ENCODE measurements around the gene PSG1. TPM values are rescaled to one million over a fixed set of nuclear protein-coding genes. Genes with fewer than 3 reads are reported as not detected.
"Not testable (repeated sequence)": the region's sequence is repeated elsewhere in the genome, so short reads cannot be mapped to it uniquely, and the experiment has no call there.

PSG1 gene
- total and polyA plus RNA-seq, 2 of the 13 experiments (the other 11 are each of a cell fraction or from before 2014, with no cell fraction given): not detected

DNA sequence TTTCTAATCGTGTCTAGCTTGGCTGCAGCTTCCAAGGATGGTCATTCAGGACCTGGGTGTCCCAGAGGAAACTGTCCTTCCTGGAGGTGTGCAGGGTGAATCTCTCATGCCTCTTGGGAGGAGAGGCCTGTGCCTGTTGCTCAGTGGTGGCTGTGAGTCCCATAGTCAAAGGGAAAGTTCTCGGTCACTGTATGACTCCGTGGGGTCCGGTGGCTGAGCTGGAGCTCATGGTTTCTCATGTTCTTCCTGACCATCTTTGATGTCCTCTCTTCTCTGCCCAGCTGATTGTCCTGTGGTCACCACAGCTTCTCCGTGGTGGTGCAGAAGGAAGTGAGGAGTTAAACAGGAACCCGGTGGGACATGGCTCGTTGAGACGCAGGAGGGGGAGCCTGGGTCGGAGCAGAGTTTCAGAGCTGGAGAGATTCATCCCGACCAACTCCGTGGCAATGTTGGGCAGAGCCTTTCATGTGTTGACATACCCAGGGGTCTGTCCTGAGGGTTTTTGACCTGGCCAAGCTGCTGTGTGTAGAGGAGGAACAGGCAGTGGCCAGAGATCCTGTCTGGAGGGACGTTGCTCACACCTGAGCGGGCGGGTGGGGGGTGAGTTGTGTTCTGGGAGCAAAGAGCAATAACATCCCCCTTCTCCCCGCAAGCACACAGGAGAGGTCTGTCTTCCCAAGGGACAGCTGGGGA lies 39.0 kb upstream of the PSG1 start:
- H3K27me3 ChIP-seq (ENCODE audit: control insufficient read depth in 1 of 2, insufficient read depth in 2 of 2, low read length in 2 of 2); H3K4me2 ChIP-seq (ENCODE audit: low read depth, low read length); H3K9ac ChIP-seq (ENCODE audit: insufficient read depth, low read depth, low read length); FAIRE-seq; DNase-seq (ENCODE audit: low spot score); in situ Hi-C loops (cut with HindIII; ENCODE audit: extremely low pct_ligation_motif_present, low pct_unique_long_range_greater_than_20kb); H4K20me1 ChIP-seq (ENCODE audit: insufficient read depth, low read length); ATAC-seq; H2AFZ ChIP-seq (ENCODE audit: low read length); intact Hi-C loops (cut with micrococcal nuclease; ENCODE audit: unreplicated experiment); H3K9me3 ChIP-seq (ENCODE audit: low read length); H3K4me3 ChIP-seq (replicated peaks in 1 of 3; ENCODE audit: insufficient read depth in 1 of 3, low read depth in 2 of 3, low read length in 3 of 3); H3K27ac ChIP-seq (ENCODE audit: extremely low read length, insufficient read depth, low read length); H3K4me1 ChIP-seq (ENCODE audit: insufficient read depth, low read length); POLR2A ChIA-PET; BruUV-seq (replicated peaks); CTCF ChIA-PET (ENCODE audit: low intra/inter-chr PET ratio, low total read pairs); H3K36me3 ChIP-seq (replicated peaks in 1 of 2; ENCODE audit: control insufficient read depth in 1 of 2, insufficient read depth in 2 of 2, low read length in 2 of 2); H3K79me2 ChIP-seq (ENCODE audit: insufficient read depth, low read length): not testable (repeated sequence)
- WGBS (ENCODE audit: low lambda C conversion rate): 0% methylated on average over 4 of the region's 15 CpGs

DNA sequence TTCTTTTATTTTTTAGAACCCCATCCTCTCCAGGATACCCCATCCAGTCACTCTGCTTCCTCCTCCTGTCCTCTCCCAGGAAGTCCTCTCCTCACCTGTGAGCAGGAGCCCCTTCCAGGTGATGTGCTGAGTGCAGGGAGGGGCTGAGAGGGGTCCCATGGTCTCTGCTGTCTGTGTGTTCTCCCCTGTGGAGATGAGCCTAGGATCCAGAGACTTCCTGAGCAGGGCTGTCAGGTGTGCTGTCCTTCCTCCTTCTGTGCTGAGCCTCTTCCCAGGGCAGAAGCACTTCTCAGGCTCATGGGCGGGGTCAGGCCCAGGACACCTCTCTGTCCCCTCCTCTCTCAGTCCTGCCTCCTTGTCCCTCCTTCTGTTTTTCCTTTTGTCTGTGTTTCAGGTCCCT lies 38.1 kb upstream of the PSG1 start, which contains the start of gene PSG6:
Gene PSG6, minus strand, starts transcription at position 261 of the 400 bp plus-strand sequence. Its CDS starts 102 bp downstream, at position 159.
- DNase-seq (ENCODE audit: low spot score); H3K36me3 ChIP-seq (replicated peaks in 1 of 2; ENCODE audit: control insufficient read depth in 1 of 2, insufficient read depth in 2 of 2, low read length in 2 of 2); FAIRE-seq; ATAC-seq; H3K79me2 ChIP-seq (ENCODE audit: insufficient read depth, low read length); H3K4me2 ChIP-seq (ENCODE audit: low read depth, low read length); H3K9ac ChIP-seq (ENCODE audit: insufficient read depth, low read depth, low read length); POLR2A ChIA-PET; CTCF ChIA-PET (ENCODE audit: low intra/inter-chr PET ratio, low total read pairs); H3K27ac ChIP-seq (ENCODE audit: extremely low read length, insufficient read depth, low read length); H4K20me1 ChIP-seq (ENCODE audit: insufficient read depth, low read length); intact Hi-C loops (cut with micrococcal nuclease; ENCODE audit: unreplicated experiment); H3K9me3 ChIP-seq (ENCODE audit: low read length); BruUV-seq (replicated peaks); H2AFZ ChIP-seq (ENCODE audit: low read length); H3K4me1 ChIP-seq (ENCODE audit: insufficient read depth, low read length); in situ Hi-C loops (cut with HindIII; ENCODE audit: extremely low pct_ligation_motif_present, low pct_unique_long_range_greater_than_20kb); H3K4me3 ChIP-seq (replicated peaks in 1 of 3; ENCODE audit: insufficient read depth in 1 of 3, low read depth in 2 of 3, low read length in 3 of 3); H3K27me3 ChIP-seq (ENCODE audit: control insufficient read depth in 1 of 2, insufficient read depth in 2 of 2, low read length in 2 of 2): not testable (repeated sequence)
- 0% methylated on average over 1 of the region's 1 CpG for WGBS (ENCODE audit: low lambda C conversion rate)

- 0% methylated on average over 1 of the region's 1 CpG for WGBS (ENCODE audit: low lambda C conversion rate)
Measured at GRCh38 chr19:42916931-42917330, 37.4 kb upstream of the PSG1 start.

DNA sequence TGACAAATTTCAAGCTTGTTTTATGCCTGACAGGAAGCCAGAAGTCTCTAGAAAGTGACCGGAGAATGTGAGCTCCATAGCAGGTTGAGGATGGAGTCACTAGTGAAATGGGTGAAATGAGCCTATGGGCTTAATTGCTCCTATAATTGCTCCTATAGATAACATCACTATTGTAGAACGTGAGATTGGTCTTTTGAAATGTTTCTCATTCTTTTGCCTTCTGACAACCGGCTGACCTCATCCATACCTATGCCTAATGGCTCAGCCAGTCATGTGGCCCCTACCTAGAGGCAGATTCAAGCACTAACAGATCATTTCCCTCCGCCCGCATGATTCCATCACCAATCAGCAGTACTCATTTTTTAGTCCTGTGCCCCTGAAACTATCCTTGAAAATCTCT lies 34.0 kb upstream of the PSG1 start:
- ATAC-seq; BruUV-seq (replicated peaks); H3K36me3 ChIP-seq (replicated peaks in 1 of 2; ENCODE audit: control insufficient read depth in 1 of 2, insufficient read depth in 2 of 2, low read length in 2 of 2); H2AFZ ChIP-seq (ENCODE audit: low read length); H3K79me2 ChIP-seq (ENCODE audit: insufficient read depth, low read length); in situ Hi-C loops (cut with HindIII; ENCODE audit: extremely low pct_ligation_motif_present, low pct_unique_long_range_greater_than_20kb); intact Hi-C loops (cut with micrococcal nuclease; ENCODE audit: unreplicated experiment); H3K4me1 ChIP-seq (ENCODE audit: insufficient read depth, low read length); H3K9ac ChIP-seq (ENCODE audit: insufficient read depth, low read depth, low read length); FAIRE-seq; H3K4me2 ChIP-seq (ENCODE audit: low read depth, low read length); H3K27me3 ChIP-seq (ENCODE audit: control insufficient read depth in 1 of 2, insufficient read depth in 2 of 2, low read length in 2 of 2); CTCF ChIA-PET (ENCODE audit: low intra/inter-chr PET ratio, low total read pairs); H4K20me1 ChIP-seq (ENCODE audit: insufficient read depth, low read length); POLR2A ChIA-PET; DNase-seq (ENCODE audit: low spot score); H3K27ac ChIP-seq (ENCODE audit: extremely low read length, insufficient read depth, low read length); H3K9me3 ChIP-seq (ENCODE audit: low read length); H3K4me3 ChIP-seq (replicated peaks in 1 of 3; ENCODE audit: insufficient read depth in 1 of 3, low read depth in 2 of 3, low read length in 3 of 3): not testable (repeated sequence)
- WGBS (ENCODE audit: low lambda C conversion rate): 49% methylated on average over 5 of the region's 5 CpGs

More at GRCh38 chr19:42916931-42917330, 37.4 kb upstream of the PSG1 start:
- DNase-seq (ENCODE audit: low spot score); H3K4me2 ChIP-seq (ENCODE audit: low read depth, low read length); H2AFZ ChIP-seq (ENCODE audit: low read length); POLR2A ChIA-PET; BruUV-seq (replicated peaks); H3K4me1 ChIP-seq (ENCODE audit: insufficient read depth, low read length); H4K20me1 ChIP-seq (ENCODE audit: insufficient read depth, low read length); H3K36me3 ChIP-seq (replicated peaks in 1 of 2; ENCODE audit: control insufficient read depth in 1 of 2, insufficient read depth in 2 of 2, low read length in 2 of 2); H3K9me3 ChIP-seq (ENCODE audit: low read length); in situ Hi-C loops (cut with HindIII; ENCODE audit: extremely low pct_ligation_motif_present, low pct_unique_long_range_greater_than_20kb); H3K27me3 ChIP-seq (ENCODE audit: control insufficient read depth in 1 of 2, insufficient read depth in 2 of 2, low read length in 2 of 2); H3K9ac ChIP-seq (ENCODE audit: insufficient read depth, low read depth, low read length); H3K27ac ChIP-seq (ENCODE audit: extremely low read length, insufficient read depth, low read length); ATAC-seq; H3K79me2 ChIP-seq (ENCODE audit: insufficient read depth, low read length); intact Hi-C loops (cut with micrococcal nuclease; ENCODE audit: unreplicated experiment); CTCF ChIA-PET (ENCODE audit: low intra/inter-chr PET ratio, low total read pairs); H3K4me3 ChIP-seq (replicated peaks in 1 of 3; ENCODE audit: insufficient read depth in 1 of 3, low read depth in 2 of 3, low read length in 3 of 3); FAIRE-seq: not testable (repeated sequence)
